ENCODE data around the gene TANGO2.

TANGO2 gene

DNA sequence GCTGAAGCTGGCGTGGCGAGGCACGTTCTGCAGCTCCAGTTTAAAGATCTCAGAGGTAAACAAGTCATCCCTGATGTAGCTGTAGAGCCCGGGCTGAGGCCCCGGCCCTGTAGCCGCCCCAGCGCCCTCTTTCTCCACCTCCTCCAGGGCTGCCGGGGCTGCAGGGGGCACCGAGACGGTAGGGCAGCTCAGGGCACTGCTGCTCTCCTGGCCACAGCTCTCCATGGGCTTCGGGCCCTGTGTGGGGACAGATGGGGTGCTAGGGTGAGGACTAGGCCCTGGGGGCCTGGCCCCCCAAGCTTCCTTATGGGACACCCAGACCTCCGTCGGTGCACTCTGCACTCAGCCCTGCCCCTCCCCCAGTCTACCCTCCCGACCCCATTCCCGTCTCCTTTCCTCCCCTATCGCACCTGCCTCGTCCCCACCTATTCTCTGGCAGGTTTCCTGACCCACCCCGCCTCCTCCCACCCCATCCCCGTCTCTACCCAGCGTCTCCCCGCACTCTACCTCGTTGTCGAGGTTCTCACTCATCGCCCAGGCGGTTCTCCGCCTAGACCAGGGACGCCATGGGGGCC lies 95.6 kb downstream of the TANGO2 start:
- Mint-ChIP-seq H3K36me3 (ENCODE audit: low read depth) (peaks cover 47% of the 10 kb centered on the region), H3K4me3 (peak overlapping the region; percentile 88), H3K27ac (peak overlapping the region; percentile 86), H3K27me3 (no peaks in the 10 kb centered on the region), H3K9me3 (no peaks in the 10 kb centered on the region), H3K4me1 (ENCODE audit: low read depth) (peaks cover 56% of the 10 kb centered on the region)
